SK-N-SH (cell line): ENCODE measurements around the gene NME2. TPM values are rescaled to one million over a fixed set of nuclear protein-coding genes. Genes with fewer than 3 reads are reported as not detected.
"Not testable (repeated sequence)": the region's sequence is repeated elsewhere in the genome, so short reads cannot be mapped to it uniquely, and the experiment has no call there.

Experiments used
- CTCF ChIA-PET: fragments of 300-600, 350-600 bp; formaldehyde crosslinking; extraction: SDS; loops from one replicate; lab custom pipeline; 2021; lab: Yijun Ruan, JAX
- POLR2A ChIA-PET: fragments of 350-600 bp; sonication (Branson Sonifier 250); formaldehyde crosslinking; extraction: SDS; loops from one replicate; lab custom pipeline; 2020; ENCODE audit warnings: antibody characterized with exemption, inconsistent platforms; lab: Yijun Ruan, JAX
- DNase-seq: peaks from one replicate; pipeline ENCODE4 v3.0.0; 2012
- H2AFZ ChIP-seq: fragments of 200-600 bp; sonication (generic); 2 replicates; pipeline ENCODE4 v1.8.1; 2016; ENCODE audit warnings: antibody characterized with exemption, mild to moderate bottlenecking, low read depth
- H3F3A ChIP-seq: fragments of 200-600 bp; sonication (generic); replicated peaks from 2 replicates; pipeline ENCODE3; 2016; ENCODE audit warnings: antibody characterized with exemption, mild to moderate bottlenecking; ENCODE audit not compliant: insufficient read depth
- H3K27ac ChIP-seq, 2 experiments: fragments of 200-500 bp in 1 of 2; fragments of 200-600 bp in 1 of 2; sonication (Bioruptor generic) in 1 of 2; sonication (generic), shearing (Covaris generic) in 1 of 2; 2 replicates each; pipeline versions ENCODE4 v1.5.1 to v1.6.1; 2014 to 2016; ENCODE audit warnings: low read depth in 2 of 2, inconsistent platforms in 1 of 2, low read length in 1 of 2, mild to moderate bottlenecking in 1 of 2, mixed read lengths in 1 of 2
- H3K27me3 ChIP-seq: fragments of 200-600 bp; sonication (generic), shearing (Covaris generic); 2 replicates; pipeline ENCODE4 v1.6.1; 2016; ENCODE audit warnings: mixed run types; ENCODE audit not compliant: insufficient read depth
- H3K36me3 ChIP-seq, 2 experiments: fragments of 200-500 bp in 1 of 2; fragments of 200-600 bp in 1 of 2; sonication (Bioruptor generic) in 1 of 2; sonication (generic) in 1 of 2; replicated peaks in 1 of 2; 2 replicates each; pipeline versions ENCODE3 to v1.5.1; 2014 to 2016; ENCODE audit warnings: low read length in 1 of 2, mild to moderate bottlenecking in 1 of 2; ENCODE audit not compliant: insufficient read depth in 2 of 2, control insufficient read depth in 1 of 2
- H3K4me1 ChIP-seq, 2 experiments: fragments of 200-500 bp in 1 of 2; fragments of 200-600 bp in 1 of 2; sonication (Bioruptor generic) in 1 of 2; sonication (generic), shearing (Covaris generic) in 1 of 2; 2 replicates each; pipeline versions ENCODE4 v1.5.1 to v1.6.1; 2014 to 2016; ENCODE audit warnings: low read depth in 1 of 2, low read length in 1 of 2, mixed run types in 1 of 2; ENCODE audit not compliant: insufficient read depth in 2 of 2, control insufficient read depth in 1 of 2
- H3K4me2 ChIP-seq: fragments of 200-600 bp; sonication (generic), shearing (Covaris generic); 2 replicates; pipeline ENCODE4 v1.6.1; 2017; ENCODE audit warnings: mixed run types
- H3K4me3 ChIP-seq, 2 experiments: fragments of 200-500 bp in 1 of 2; fragments of 200-600 bp in 1 of 2; sonication (Bioruptor generic) in 1 of 2; sonication (generic), shearing (Covaris generic) in 1 of 2; 2 replicates each; pipeline versions ENCODE4 v1.5.1 to v1.8.1; 2014 to 2016; ENCODE audit warnings: low read depth in 2 of 2, inconsistent platforms in 1 of 2, low read length in 1 of 2, mild to moderate bottlenecking in 1 of 2, mixed read lengths in 1 of 2, moderate library complexity in 1 of 2
- H3K79me2 ChIP-seq: fragments of 200-600 bp; sonication (generic); 2 replicates; pipeline ENCODE4 v1.8.1; 2017; ENCODE audit warnings: mild to moderate bottlenecking; ENCODE audit not compliant: insufficient read depth
- H3K9ac ChIP-seq: fragments of 200-600 bp; sonication (generic); 2 replicates; pipeline ENCODE4 v1.6.1; 2017; ENCODE audit warnings: mixed run types
- H3K9me2 ChIP-seq: fragments of 200-600 bp; sonication (generic); 2 replicates; pipeline ENCODE4 v1.6.1; 2017; ENCODE audit warnings: mixed run types
- H3K9me3 ChIP-seq: fragments of 200-600 bp; sonication (generic); 2 replicates; pipeline ENCODE4 v1.6.1; 2017; ENCODE audit warnings: mixed run types, mild to moderate bottlenecking, moderate library complexity
- H4K20me1 ChIP-seq: fragments of 200-600 bp; sonication (generic); 2 replicates; pipeline ENCODE4 v1.6.1; 2017; ENCODE audit warnings: mild to moderate bottlenecking, mixed run types; ENCODE audit not compliant: insufficient read depth
- MAX ChIP-seq: IDR thresholded peaks from 2 replicates; pipeline ENCODE4 v1.4.0; 2012; ENCODE audit warnings: low read depth
- POLR2AphosphoS5 ChIP-seq: IDR thresholded peaks from 2 replicates; pipeline ENCODE4 v1.6.1; 2012; ENCODE audit warnings: low read depth, low read length
- REST ChIP-seq: IDR thresholded peaks from 2 replicates; pipeline ENCODE4 v1.6.1; 2012; ENCODE audit warnings: mild to moderate bottlenecking, low read depth, low read length, moderate library complexity
- SIN3A ChIP-seq: IDR thresholded peaks from 2 replicates; pipeline ENCODE4 v1.6.1; 2012; ENCODE audit warnings: low read depth, mild to moderate bottlenecking, low read length, moderate library complexity, borderline replicate concordance
- TEAD4 ChIP-seq: IDR thresholded peaks from 2 replicates; pipeline ENCODE4 v1.4.0; 2012; ENCODE audit warnings: mild to moderate bottlenecking, borderline replicate concordance; ENCODE audit not compliant: insufficient read depth
- USF1 ChIP-seq: IDR thresholded peaks from 2 replicates; pipeline ENCODE4 v1.4.0; 2012; ENCODE audit warnings: low read depth, borderline replicate concordance
- YY1 ChIP-seq: IDR thresholded peaks from 2 replicates; pipeline ENCODE4 v1.4.0; 2012; ENCODE audit warnings: low read depth, mild to moderate bottlenecking
- ZBTB33 ChIP-seq: IDR thresholded peaks from 2 replicates; pipeline ENCODE4 v1.4.0; 2012; ENCODE audit warnings: low read depth, borderline replicate concordance
- WGBS: methylation state at CpG from one replicate; pipeline ENCODE4 v1.1.6; 2017; ENCODE audit warnings: low lambda C conversion rate; 5-methylcytosine and 5-hydroxymethylcytosine counted together
- polyA plus RNA-seq, 3 experiments: library from polyadenylated mRNA; depleted of rRNA; stranded (reverse); fragments of >200 nt; gene quantifications; 2 replicates each; pipeline ENCODE4 v1.2.3, GENCODE V29; 2012

The NME2 gene
- polyA plus RNA-seq, 1 of the 3 experiments (the other 2 are of a cell fraction): 1,446 TPM

DNA sequence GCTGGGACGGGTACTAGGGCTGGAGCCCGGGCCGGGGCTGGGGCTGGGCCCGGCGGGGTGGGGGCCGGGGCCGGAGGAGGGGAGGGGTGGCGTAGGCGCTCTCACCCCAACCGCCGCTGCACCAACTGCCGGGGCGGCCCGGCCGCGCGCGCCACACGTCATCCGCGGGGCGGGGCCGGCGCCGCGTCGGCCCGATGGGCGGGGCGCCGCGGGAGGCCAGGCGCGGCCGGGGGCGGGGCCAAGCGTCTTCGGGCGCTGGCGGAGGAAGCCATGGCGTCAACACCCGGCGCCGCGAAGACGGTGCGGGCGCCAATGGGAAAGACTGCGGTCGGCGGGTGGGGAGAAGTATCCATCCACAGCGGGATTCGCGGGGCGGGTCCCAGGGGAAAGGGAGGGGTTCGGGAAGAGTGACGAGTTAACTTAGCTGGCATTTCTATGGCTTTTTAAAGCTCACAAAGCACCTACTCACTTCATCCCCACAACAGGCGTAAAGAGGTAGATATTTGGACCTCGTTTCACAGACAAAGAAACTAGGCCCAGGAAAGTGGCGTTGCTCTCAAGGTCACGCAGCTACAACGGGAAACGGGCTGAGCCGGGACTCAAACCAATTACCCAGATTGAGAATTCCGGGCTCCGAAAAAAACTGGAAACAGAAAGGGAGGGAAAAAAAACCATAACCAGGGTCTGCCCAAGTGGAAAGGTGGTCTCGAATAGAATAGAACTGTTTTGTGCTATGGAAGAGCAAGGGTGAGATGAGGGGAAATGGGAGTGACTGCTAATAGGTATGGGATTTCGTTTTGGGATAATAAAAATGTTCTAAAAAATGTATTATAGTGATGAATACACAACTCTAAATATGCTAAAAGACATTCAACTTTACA is 45.2 kb upstream of the NME2 start, which contains the start of gene SPAG9 (continued):
- TF ChIP-seq MAX (peak; percentile 75), ZBTB33 (peak; percentile 61; the same call in 1 of the 2 replicates), YY1 (peak; percentile 63)

DNA sequence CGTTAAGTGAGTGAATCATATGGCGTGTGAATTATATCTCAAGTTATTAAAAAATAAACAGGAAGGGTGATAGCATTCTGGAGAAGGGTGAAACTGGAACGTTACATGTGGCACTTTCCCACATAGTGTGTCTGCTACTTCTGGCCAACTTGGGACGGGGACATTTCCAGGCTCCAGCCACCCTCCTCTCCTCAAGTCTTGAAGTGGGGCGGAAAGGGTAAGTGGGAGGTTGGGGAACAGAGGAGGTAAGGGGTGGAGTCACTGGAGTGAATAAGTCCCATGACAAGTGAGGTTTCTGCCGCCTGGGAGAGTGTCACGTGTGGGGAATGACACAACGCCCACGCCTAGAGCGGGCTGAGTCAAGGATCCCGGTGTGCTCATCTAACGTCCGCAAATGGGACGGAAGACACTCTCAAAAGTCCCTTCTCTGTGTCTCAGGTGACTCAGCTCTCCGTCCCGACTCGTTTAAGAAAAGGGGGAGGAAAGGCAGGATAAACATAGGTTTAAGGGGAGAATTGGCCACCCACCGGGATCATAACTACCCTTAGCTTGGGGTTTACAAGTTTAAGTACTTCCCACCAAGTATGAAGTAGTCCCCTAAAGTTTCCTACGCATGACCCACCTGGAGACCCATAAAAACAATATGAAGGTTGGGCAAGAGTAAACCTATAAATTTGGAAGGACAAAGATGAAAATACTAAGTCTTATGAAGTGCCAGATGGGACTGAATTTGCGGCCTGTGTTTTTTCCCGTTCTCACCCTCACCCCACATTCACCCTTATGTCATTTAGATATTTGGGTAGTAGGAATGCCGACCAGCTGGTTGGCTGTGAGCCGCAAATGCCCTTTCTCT is 44.4 kb upstream of the NME2 start:
- TF ChIP-seq USF1 (peak; percentile 85), TEAD4 (no peak), REST (no peak), MAX (peak; percentile 57), POLR2AphosphoS5 (peak; percentile 57; the same call in 1 of the 2 replicates), SIN3A (0 out of 2 replicates have a peak, but pooled peaks have one; percentile 29)
- peaks cover 9 to 12% of the 10 kb centered on the region in 2 experiments for H3K4me1 ChIP-seq
- peaks cover 32% of the 10 kb centered on the region for H4K20me1 ChIP-seq
- peak overlapping the region; percentile 61 to 75 for H3K4me3 ChIP-seq
- peak; percentile 55 for DNase-seq
- no peaks in the 10 kb centered on the region for H3K9me3 ChIP-seq
- 48% methylated on average over 23 of the region's 23 CpGs for WGBS
- ChIA-PET POLR2A (interaction anchor here (0.9 to 1.8 kb wide), 3 partner anchors 10 to 75 kb away, joined by 3 to 12 read pairs (median 6); partner anchors contain the start of gene NME1), CTCF (interaction anchor here (0.6 to 3.9 kb wide), 5 partner anchors 14 to 120 kb away, joined by 3 to 25 read pairs (median 4); partner anchors contain the start of genes NME1 and NME2)
- peaks cover 10% of the 10 kb centered on the region for H3F3A ChIP-seq
- H3K36me3 ChIP-seq: peaks cover 0 to 10% of the 10 kb centered on the region in 2 experiments
- no peaks in the 10 kb centered on the region for H3K27me3 ChIP-seq
- peaks cover 37% of the 10 kb centered on the region for H3K79me2 ChIP-seq
- H3K27ac ChIP-seq: peak overlapping the region; percentile 92 to 98
- peak overlapping the region; percentile 89 for H3K4me2 ChIP-seq
- peak overlapping the region; percentile 97 for H2AFZ ChIP-seq
- no peaks in the 10 kb centered on the region for H3K9me2 ChIP-seq
- peak overlapping the region; percentile 98 for H3K9ac ChIP-seq

- H3K36me3 ChIP-seq, H3K4me2 ChIP-seq, DNase-seq, H3F3A ChIP-seq, H3K9ac ChIP-seq, H3K4me3 ChIP-seq, H3K27me3 ChIP-seq, H3K9me2 ChIP-seq, H3K9me3 ChIP-seq, POLR2A ChIA-PET: not testable (repeated sequence)
- CTCF ChIA-PET: interaction anchor here (1.7 to 3.9 kb wide), 2 partner anchors 31 kb away, joined by 9 to 25 read pairs; partner anchors contain the start of gene NME1
- Histone ChIP-seq H3K27ac (peak overlapping the region in 1 of 2 experiments; percentile 98; a peak in 2 of 4 replicates), H3K4me1 (peaks cover 9 to 12% of the 10 kb centered on the region in 2 experiments), H3K79me2 (peaks cover 29% of the 10 kb centered on the region), H2AFZ (peak overlapping the region; percentile 97; the same call in 1 of the 2 replicates), H4K20me1 (peaks cover 25% of the 10 kb centered on the region)
- WGBS: 85% methylated on average over 10 of the region's 10 CpGs
These were observed 43.6 kb upstream of the NME2 start for GRCh38 chr17:51122473-51123115.
